IPS-18c (cell line): ENCODE data around the gene NUDT16L1.
"Not testable (repeated sequence)": the region's sequence is repeated elsewhere in the genome, so short reads cannot be mapped to it uniquely, and the experiment has no call there.

ENCODE experiments used
- H3K4me3 ChIP-seq: 2 replicates; pipeline ENCODE4 v1.7.0; 2013; ENCODE audit warnings: low read depth, mild to moderate bottlenecking, low read length, moderate library complexity; ENCODE audit not compliant: insufficient read depth
- H3K9me3 ChIP-seq: one replicate; pipeline ENCODE4 v1.6.1; 2013; ENCODE audit warnings: mild to moderate bottlenecking, low read length, moderate library complexity; ENCODE audit not compliant: control insufficient read depth, insufficient read depth

Gene NUDT16L1

DNA sequence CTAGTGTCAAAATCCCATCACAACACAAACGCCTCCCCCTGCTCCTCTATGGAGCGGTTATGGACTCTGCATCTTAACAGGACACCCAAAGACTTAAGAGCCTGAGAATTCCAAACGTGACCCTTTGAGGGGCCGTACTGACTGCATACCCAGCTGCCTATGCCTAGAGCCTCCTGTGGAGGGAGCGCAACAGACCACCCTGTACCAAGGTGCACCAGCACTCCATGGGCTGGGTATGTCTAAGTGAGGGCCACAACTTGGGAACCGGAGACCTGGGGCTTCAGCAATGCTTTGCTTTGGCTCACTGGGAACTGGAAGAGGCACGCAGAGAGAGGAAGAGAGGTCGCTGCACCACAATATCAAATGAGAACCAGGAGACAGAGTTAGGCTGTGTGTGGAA is 35.3 kb downstream of the NUDT16L1 start:
- no peak overlapping the region for H3K4me3 ChIP-seq

DNA sequence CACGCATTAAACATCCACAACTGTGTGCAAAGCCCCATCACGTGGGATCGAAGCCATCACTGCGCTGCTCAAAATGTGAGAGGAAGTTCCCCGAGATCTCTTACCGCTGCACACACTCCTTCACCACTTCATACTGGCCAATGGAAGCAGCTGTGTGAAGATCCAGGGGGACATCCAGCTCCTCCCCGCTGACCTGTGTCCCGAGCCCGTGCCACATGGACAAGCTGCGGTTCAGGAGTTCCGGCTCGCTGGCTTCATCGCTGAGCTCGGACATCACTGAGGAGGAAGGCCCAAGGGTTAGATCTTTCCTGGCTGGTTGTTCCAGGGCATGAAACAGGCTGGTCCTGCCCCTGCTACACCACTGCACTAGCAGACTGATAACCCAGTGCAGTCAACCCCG is 36.5 kb downstream of the NUDT16L1 start:
- Histone ChIP-seq H3K4me3 (no peak overlapping the region), H3K9me3 (no peaks in the 10 kb centered on the region)

More for the DNA sequence above, 35.3 kb downstream of the NUDT16L1 start:
- no peaks in the 10 kb centered on the region for H3K9me3 ChIP-seq

- no peaks in the 10 kb centered on the region for H3K9me3 ChIP-seq
- peak overlapping the region; percentile 98 for H3K4me3 ChIP-seq
Observed at GRCh38 chr16:4733211-4733742, 39.9 kb downstream of the NUDT16L1 start.

DNA sequence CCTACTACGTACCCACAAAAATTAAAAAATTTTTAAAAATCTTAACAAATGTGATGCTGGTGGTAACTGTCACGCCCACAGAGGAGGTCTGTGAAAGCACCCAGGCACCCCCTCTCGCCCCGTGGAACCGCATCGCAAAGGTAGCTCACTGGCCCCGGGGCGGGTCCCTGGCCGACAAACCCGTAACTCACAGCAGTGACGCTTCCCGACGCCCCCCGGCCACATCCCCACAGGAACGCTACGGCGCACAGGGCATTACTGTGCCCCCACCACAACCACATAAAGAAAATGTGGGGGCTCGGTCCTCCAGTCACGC is 40.3 kb downstream of the NUDT16L1 start:
- H3K4me3 ChIP-seq: peak overlapping the region; percentile 98

GRCh38 chr16:4734063-4734729 is 40.8 kb downstream of the NUDT16L1 start, which contains the start of the genes ANKS3 and DNAAF8:
Gene ANKS3, minus strand, starts transcription at chr16:4734271. Its CDS starts 4,122 bp downstream, at chr16:4730149.
Gene DNAAF8, plus strand, starts transcription at chr16:4734537. Its CDS starts 1,978 bp downstream, at chr16:4736515.
- H3K4me3 ChIP-seq: peak within 1 kb of the TSS; percentile 98
- no peaks in the 10 kb centered on the region for H3K9me3 ChIP-seq

More for the DNA sequence above, 40.3 kb downstream of the NUDT16L1 start:
- no peaks in the 10 kb centered on the region for H3K9me3 ChIP-seq

DNA sequence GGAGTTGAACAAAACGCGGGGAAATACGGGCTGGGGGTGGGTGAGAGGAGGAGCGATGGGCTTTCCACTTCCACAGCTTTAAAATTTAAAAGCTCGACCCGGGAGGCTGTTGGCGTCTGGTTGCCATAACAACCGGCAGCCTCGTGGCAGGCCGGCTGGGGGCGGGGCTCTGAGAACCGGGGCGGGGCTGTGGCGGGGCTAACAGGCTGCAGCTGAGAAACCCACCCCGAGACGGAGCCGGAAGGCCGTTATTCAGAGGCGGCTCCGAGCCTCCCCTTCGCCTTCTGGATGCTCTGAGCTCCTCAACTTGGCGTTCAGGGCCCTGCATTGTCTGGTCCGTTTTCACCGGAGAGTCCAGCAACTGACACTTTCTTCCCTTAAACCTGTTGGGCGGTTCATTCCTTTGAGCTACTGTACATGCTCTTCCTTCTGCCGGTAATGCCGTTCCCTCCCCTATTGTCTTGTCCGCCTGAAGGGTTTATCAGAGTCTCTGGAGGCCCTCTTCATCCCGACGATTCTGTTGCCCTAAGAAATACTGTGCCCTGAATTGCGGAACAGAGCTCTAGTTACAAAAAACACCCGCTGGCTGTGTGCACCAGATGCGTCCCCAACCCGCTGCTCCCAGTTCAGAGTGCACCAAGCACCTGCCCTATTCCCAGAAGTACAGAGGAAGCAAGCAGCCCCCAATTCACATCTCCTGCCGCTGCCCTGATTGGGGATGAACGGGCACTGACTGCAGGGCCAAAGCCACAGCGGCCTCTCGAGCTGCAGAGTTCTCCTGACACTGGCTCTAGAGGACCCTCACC is 41.6 kb downstream of the NUDT16L1 start:
- peak overlapping the region; percentile 98 for H3K4me3 ChIP-seq
- H3K9me3 ChIP-seq: no peaks in the 10 kb centered on the region

- no peaks in the 10 kb centered on the region for H3K9me3 ChIP-seq
- no peak overlapping the region for H3K4me3 ChIP-seq
Observed at GRCh38 chr16:4736546-4736945, 43.2 kb downstream of the NUDT16L1 start.

- no peak overlapping the region for H3K4me3 ChIP-seq
Observed at GRCh38 chr16:4737545-4737944, 44.2 kb downstream of the NUDT16L1 start.

GRCh38 chr16:4738370-4738769 is 45.0 kb downstream of the NUDT16L1 start:
- not testable (repeated sequence) for H3K9me3 ChIP-seq, H3K4me3 ChIP-seq

More at GRCh38 chr16:4737545-4737944, 44.2 kb downstream of the NUDT16L1 start:
- no peaks in the 10 kb centered on the region for H3K9me3 ChIP-seq

- Histone ChIP-seq H3K9me3 (no peaks in the 10 kb centered on the region), H3K4me3 (no peak overlapping the region)
Observed at GRCh38 chr16:4743226-4743878, 50.0 kb downstream of the NUDT16L1 start.

DNA sequence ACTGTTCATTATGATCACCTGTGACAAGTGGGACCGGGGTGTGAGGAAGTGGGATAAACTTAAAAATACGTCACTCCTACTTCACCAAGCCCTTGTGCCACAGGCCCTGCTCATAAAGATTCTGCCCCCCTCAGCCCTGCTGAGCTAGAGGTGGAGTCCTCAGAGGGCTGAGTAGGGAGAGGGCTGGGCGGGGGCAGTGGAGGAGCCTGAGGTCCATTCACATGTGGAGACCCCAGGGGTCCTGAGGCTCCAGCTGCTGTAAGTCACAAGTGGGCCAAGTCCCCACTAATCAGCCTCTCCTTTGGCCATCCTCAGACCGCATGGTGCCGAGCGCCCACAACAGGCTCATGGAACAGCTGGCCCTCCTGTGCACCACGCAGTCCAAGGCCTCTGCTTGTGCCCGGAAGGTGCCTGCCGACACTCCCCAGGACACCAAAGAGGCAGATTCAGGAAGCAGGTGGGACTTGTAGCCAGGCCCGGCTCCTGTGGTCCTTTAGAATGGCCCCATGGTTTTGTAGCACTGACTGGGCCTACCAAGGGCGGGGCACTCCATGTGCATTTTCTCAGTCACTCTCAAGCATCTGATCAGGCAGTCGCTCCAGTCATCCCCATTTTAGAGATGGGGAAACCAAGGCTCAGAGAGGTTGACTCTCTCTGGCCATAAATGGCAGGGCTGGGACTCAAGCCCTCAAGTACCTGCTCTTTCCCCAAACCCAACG is 51.4 kb downstream of the NUDT16L1 start:
- H3K9me3 ChIP-seq: no peaks in the 10 kb centered on the region
- no peak overlapping the region; the same call in 1 of the 2 replicates for H3K4me3 ChIP-seq

DNA sequence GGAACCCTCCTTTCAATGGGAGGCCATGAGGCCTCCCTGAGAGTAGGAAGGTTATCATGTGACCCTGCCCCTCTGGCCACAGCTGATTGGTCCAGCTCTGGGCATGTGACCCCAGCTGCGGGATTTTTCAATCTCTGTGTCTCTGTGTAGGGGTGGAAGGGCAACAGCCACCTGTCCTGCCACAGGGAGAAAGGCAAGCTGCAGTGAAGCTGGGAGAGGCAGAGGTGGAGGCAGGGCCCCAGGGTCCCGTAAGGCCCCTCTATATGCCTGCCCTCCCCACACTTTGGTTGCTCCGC is 51.9 kb downstream of the NUDT16L1 start:
- H3K9me3 ChIP-seq: no peaks in the 10 kb centered on the region
- no peak overlapping the region for H3K4me3 ChIP-seq
